DND-41 (cell line): ENCODE data around the gene MDM1.

ENCODE experiments used
- ATAC-seq: fragments of 200-7000 bp; cut with Tn5 transposase; 3 replicates; pipeline ENCODE4 v1.9.1; 2021; ENCODE audit warnings: low read depth; ENCODE audit not compliant: insufficient read depth
- DNase-seq: peaks from one replicate; pipeline ENCODE4 v3.0.0-alpha.2; 2020
- H2AFZ ChIP-seq: 2 replicates; pipeline ENCODE4 v1.6.0; 2012; ENCODE audit warnings: low read depth, low read length
- H3K27ac ChIP-seq: 2 replicates; pipeline ENCODE4 v1.5.1; 2012; ENCODE audit warnings: low read length, inconsistent platforms
- H3K27me3 ChIP-seq: fragments of 200-600 bp; sonication (generic); 2 replicates; pipeline ENCODE4 v1.6.0; 2012; ENCODE audit warnings: low read length, mild to moderate bottlenecking, inconsistent platforms; ENCODE audit not compliant: insufficient read depth, poor library complexity
- H3K36me3 ChIP-seq: 2 replicates; pipeline ENCODE4 v1.5.1; 2012; ENCODE audit warnings: low read length, inconsistent platforms; ENCODE audit not compliant: insufficient read depth
- H3K4me1 ChIP-seq: 2 replicates; pipeline ENCODE4 v1.5.1; 2012; ENCODE audit warnings: mild to moderate bottlenecking, low read length; ENCODE audit not compliant: insufficient read depth
- H3K4me2 ChIP-seq: 2 replicates; pipeline ENCODE4 v1.6.0; 2012; ENCODE audit warnings: mild to moderate bottlenecking, moderate library complexity, low read length, inconsistent platforms; ENCODE audit not compliant: insufficient read depth
- H3K4me3 ChIP-seq, 2 experiments: fragments of 200-600 bp in 1 of 2; shearing (Covaris generic) in 1 of 2; 2 replicates each; pipeline ENCODE4 v1.5.1; 2012 to 2016; ENCODE audit warnings: inconsistent platforms in 2 of 2, low read length in 2 of 2, mild to moderate bottlenecking in 2 of 2, low read depth in 1 of 2, moderate library complexity in 1 of 2
- H3K79me2 ChIP-seq: 2 replicates; pipeline ENCODE4 v1.6.0; 2012; ENCODE audit warnings: low read length, inconsistent platforms; ENCODE audit not compliant: insufficient read depth
- H3K9ac ChIP-seq: 2 replicates; pipeline ENCODE4 v1.6.0; 2012; ENCODE audit warnings: low read depth, mild to moderate bottlenecking, inconsistent platforms, low read length, moderate library complexity
- H3K9me3 ChIP-seq: 2 replicates; pipeline ENCODE4 v1.5.1; 2012; ENCODE audit warnings: low read length, moderate library complexity, mild to moderate bottlenecking, inconsistent platforms; ENCODE audit not compliant: insufficient read depth, severe bottlenecking
- H4K20me1 ChIP-seq: 2 replicates; pipeline ENCODE4 v1.6.0; 2012; ENCODE audit warnings: low read length; ENCODE audit not compliant: insufficient read depth
- EZH2 ChIP-seq: IDR thresholded peaks from 3 replicates; pipeline ENCODE4 v1.6.1; 2012; ENCODE audit warnings: borderline replicate concordance, low read depth, mild to moderate bottlenecking, moderate library complexity, low read length, inconsistent platforms; ENCODE audit not compliant: severe bottlenecking
- TF ChIP-seq, protein P1 (sequence below): IDR thresholded peaks from 2 replicates; pipeline ENCODE4 v1.5.1; 2012; ENCODE audit warnings: borderline replicate concordance, low read length, moderate library complexity, mild to moderate bottlenecking; ENCODE audit not compliant: poor library complexity, severe bottlenecking; ENCODE audit errors: extremely low read depth

Gene MDM1

DNA sequence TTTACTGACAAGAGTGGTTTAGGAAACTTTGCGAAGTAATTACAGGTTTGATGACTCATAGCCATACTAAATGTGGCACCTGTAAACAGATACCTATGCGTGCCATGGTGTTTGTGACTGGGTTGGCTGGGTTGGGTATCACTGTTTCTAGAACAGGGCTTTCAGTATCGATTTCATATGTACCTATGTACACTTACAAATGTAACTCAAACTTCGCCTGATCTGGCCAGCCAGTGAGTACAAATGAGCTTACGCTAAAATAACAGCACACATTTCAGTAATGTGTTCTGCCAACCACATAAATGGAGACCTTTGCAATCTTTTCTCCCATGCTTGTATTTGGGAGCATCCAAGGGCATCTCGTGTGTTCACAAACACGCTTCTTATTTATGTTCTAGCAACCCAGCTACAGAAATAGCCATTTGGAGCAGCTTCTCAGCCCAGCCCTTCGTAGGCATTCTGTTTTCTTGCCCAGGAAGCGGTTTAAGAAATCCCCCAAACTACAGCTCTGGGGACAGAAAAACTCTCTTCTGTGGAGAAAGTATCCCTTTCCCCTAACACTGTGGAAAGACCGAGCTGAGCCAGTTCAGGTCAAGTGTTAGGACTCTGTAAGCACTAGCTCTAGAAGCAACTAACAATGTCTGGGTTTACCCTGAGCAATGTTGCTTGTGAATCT, 42.3 kb upstream of the MDM1 start:
- Histone ChIP-seq H3K4me3 (no peak overlapping the region), H3K27me3 (no peaks in the 10 kb centered on the region), H3K4me2 (no peak overlapping the region), H4K20me1 (no peaks in the 10 kb centered on the region), H3K79me2 (no peaks in the 10 kb centered on the region), H3K36me3 (no peaks in the 10 kb centered on the region), H2AFZ (no peak overlapping the region), H3K27ac (no peak overlapping the region), H3K4me1 (peaks cover 6% of the 10 kb centered on the region), H3K9ac (no peak overlapping the region), H3K9me3 (no peaks in the 10 kb centered on the region)
- DNase-seq (no peak), ATAC-seq (no peak)
- no peak for TF ChIP-seq EZH2
- TF ChIP-seq, protein P1, sequence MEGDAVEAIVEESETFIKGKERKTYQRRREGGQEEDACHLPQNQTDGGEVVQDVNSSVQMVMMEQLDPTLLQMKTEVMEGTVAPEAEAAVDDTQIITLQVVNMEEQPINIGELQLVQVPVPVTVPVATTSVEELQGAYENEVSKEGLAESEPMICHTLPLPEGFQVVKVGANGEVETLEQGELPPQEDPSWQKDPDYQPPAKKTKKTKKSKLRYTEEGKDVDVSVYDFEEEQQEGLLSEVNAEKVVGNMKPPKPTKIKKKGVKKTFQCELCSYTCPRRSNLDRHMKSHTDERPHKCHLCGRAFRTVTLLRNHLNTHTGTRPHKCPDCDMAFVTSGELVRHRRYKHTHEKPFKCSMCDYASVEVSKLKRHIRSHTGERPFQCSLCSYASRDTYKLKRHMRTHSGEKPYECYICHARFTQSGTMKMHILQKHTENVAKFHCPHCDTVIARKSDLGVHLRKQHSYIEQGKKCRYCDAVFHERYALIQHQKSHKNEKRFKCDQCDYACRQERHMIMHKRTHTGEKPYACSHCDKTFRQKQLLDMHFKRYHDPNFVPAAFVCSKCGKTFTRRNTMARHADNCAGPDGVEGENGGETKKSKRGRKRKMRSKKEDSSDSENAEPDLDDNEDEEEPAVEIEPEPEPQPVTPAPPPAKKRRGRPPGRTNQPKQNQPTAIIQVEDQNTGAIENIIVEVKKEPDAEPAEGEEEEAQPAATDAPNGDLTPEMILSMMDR: no peak

- Histone ChIP-seq H3K27ac (no peak overlapping the region), H3K4me2 (no peak overlapping the region), H3K4me3 (no peak overlapping the region), H3K9me3 (no peaks in the 10 kb centered on the region), H3K36me3 (no peaks in the 10 kb centered on the region), H4K20me1 (no peaks in the 10 kb centered on the region), H2AFZ (no peak overlapping the region), H3K4me1 (peaks cover 16% of the 10 kb centered on the region), H3K79me2 (no peaks in the 10 kb centered on the region), H3K9ac (no peak overlapping the region), H3K27me3 (no peaks in the 10 kb centered on the region)
- ATAC-seq (no peak), DNase-seq (no peak)
- TF ChIP-seq EZH2: no peak
- TF ChIP-seq, protein P1: no peak
Observed at GRCh38 chr12:68370667-68371066, 38.5 kb upstream of the MDM1 start.

DNA sequence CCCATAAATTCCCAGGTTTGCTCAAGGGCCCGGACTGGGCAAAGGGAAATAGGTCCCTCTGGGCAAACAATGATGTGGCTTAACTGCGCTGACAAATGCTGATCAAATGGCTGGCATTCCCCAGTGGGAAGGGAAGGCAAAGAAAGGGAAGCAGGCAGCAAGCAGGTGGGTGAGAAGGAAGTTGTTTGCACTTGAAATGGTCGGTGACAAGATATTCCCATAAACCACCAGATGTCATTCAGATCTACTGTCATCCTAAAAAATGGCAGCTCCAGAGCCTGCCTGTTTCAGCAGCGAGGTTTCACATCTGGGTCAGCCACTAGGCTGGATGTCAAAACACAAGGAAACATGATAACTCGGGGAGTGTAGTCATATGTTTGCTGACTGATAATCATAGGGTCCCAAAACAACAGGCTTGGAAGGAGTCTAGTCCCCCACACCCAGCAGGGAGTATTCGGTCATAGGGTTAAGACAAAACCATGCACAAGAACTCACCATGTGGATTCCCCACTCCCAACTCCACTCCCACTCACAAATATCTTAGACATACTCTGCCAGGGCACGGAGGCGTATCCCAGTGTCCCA, 37.9 kb upstream of the MDM1 start:
- H3K9ac ChIP-seq: no peak overlapping the region
- no peaks in the 10 kb centered on the region for H4K20me1 ChIP-seq
- no peaks in the 10 kb centered on the region for H3K79me2 ChIP-seq
- H3K4me3 ChIP-seq: no peak overlapping the region
- peaks cover 22% of the 10 kb centered on the region for H3K4me1 ChIP-seq
- H3K36me3 ChIP-seq: no peaks in the 10 kb centered on the region
- no peaks in the 10 kb centered on the region for H3K9me3 ChIP-seq
- ATAC-seq (no peak), DNase-seq (no peak)
- H3K27me3 ChIP-seq: no peaks in the 10 kb centered on the region
- no peak overlapping the region for H3K27ac ChIP-seq
- H3K4me2 ChIP-seq: no peak overlapping the region
- H2AFZ ChIP-seq: no peak overlapping the region
- TF ChIP-seq, protein P1: no peak
- TF ChIP-seq EZH2: no peak
